GM18505 (cell line): ENCODE data around the gene IL25.
"Not testable (repeated sequence)": the region's sequence is repeated elsewhere in the genome, so short reads cannot be mapped to it uniquely, and the experiment has no call there.

Source experiments
- ATAC-seq: cut with Tn5 transposase; IDR thresholded peaks from one replicate; pipeline ENCODE4 v1.9.1; 2021; ENCODE audit not compliant: unreplicated experiment
- POLR2A ChIP-seq: IDR thresholded peaks from 4 replicates; pipeline ENCODE4 v1.6.1; 2011; ENCODE audit warnings: borderline replicate concordance; ENCODE audit not compliant: insufficient read depth, insufficient read length; ENCODE audit errors: extremely low read depth

IL25 gene

GRCh38 chr14:23372509-23372908 is at the start of gene IL25:
Gene IL25, plus strand, starts transcription at chr14:23372809.
- no peak for TF ChIP-seq POLR2A
- no peak for ATAC-seq

GRCh38 chr14:23323838-23324454 is 48.7 kb upstream of the IL25 start:
- TF ChIP-seq POLR2A: no peak

GRCh38 chr14:23324455-23324846 is 48.2 kb upstream of the IL25 start:
- TF ChIP-seq POLR2A: no peak
- ATAC-seq: no peak

More at GRCh38 chr14:23323838-23324454, 48.7 kb upstream of the IL25 start:
- no peak for ATAC-seq

- ATAC-seq: no peak
These were observed 47.6 kb upstream of the IL25 start for GRCh38 chr14:23324993-23325392.

GRCh38 chr14:23325746-23326145 is 46.9 kb upstream of the IL25 start:
- not testable (repeated sequence) for ATAC-seq

More at GRCh38 chr14:23324993-23325392, 47.6 kb upstream of the IL25 start:
- TF ChIP-seq POLR2A: no peak

GRCh38 chr14:23326491-23327332 is 45.9 kb upstream of the IL25 start:
- no peak for ATAC-seq

GRCh38 chr14:23327947-23328744 is 44.5 kb upstream of the IL25 start:
- peak; percentile 24 for TF ChIP-seq POLR2A
- no peak for ATAC-seq

More at GRCh38 chr14:23326491-23327332, 45.9 kb upstream of the IL25 start:
- TF ChIP-seq POLR2A: peak; percentile 49

- ATAC-seq: no peak
These were observed 37.0 kb upstream of the IL25 start for GRCh38 chr14:23335623-23336022.

GRCh38 chr14:23339506-23340268 is 32.9 kb upstream of the IL25 start:
- ATAC-seq: no peak

More at GRCh38 chr14:23335623-23336022, 37.0 kb upstream of the IL25 start:
- TF ChIP-seq POLR2A: no peak

GRCh38 chr14:23344481-23344880 is 28.1 kb upstream of the IL25 start:
- no peak for ATAC-seq
- TF ChIP-seq POLR2A: no peak

More at GRCh38 chr14:23339506-23340268, 32.9 kb upstream of the IL25 start:
- TF ChIP-seq POLR2A: no peak

- ATAC-seq: no peak
- no peak for TF ChIP-seq POLR2A
These were observed 26.5 kb upstream of the IL25 start for GRCh38 chr14:23345987-23346692.
